Right cardiac atrium (tissue), 5 donors: ENCODE measurements around the gene PRSS27. TPM values are rescaled to one million over a fixed set of nuclear protein-coding genes. Genes with fewer than 3 reads are reported as not detected.

Source experiments
- ATAC-seq, 2 donors: fragments of 200-7000 bp; cut with Tn5 transposase; one replicate each; pipeline versions ENCODE4 v1.8.0 to v1.9.1; 2020; ENCODE audit warnings: moderate library complexity in 2 of 2, mild to moderate bottlenecking in 1 of 2
- DNase-seq, 3 donors: peaks; one replicate each; pipeline ENCODE4 v3.0.0-alpha.2; 2020
- H3K27ac ChIP-seq: one replicate; pipeline ENCODE4 v1.5.1; 2013; ENCODE audit warnings: mild to moderate bottlenecking, low read length, control low read depth, moderate library complexity
- H3K27me3 ChIP-seq: one replicate; pipeline ENCODE4 v1.6.1; 2013; ENCODE audit not compliant: control insufficient read depth, insufficient read depth
- H3K4me1 ChIP-seq: one replicate; pipeline ENCODE4 v1.6.1; 2013; ENCODE audit warnings: low read length; ENCODE audit not compliant: control insufficient read depth, insufficient read depth
- H3K4me3 ChIP-seq: one replicate; pipeline ENCODE4 v1.5.1; 2013; ENCODE audit warnings: low read length, control low read depth
- H3K9me3 ChIP-seq: one replicate; pipeline ENCODE4 v1.6.1; 2013; ENCODE audit warnings: low read length; ENCODE audit not compliant: control insufficient read depth
- WGBS: extraction: QIAGEN DNeasy Blood & Tissue Kit; methylation state at CpG from one replicate; pipeline ENCODE4 v1.1.7; 2013; 5-methylcytosine and 5-hydroxymethylcytosine counted together
- intact Hi-C, 4 donors: fragments of 100-400 bp; cut with DNase I; formaldehyde crosslinking; loops; one replicate each; pipeline versions ENCODE4 v1.11.0 to v1.14.0; 2022 to 2023
- long read RNA-seq, 4 donors: library from polyadenylated mRNA; unstranded; transcript quantifications; one replicate each; pipeline ENCODE4 v2.0.0, GENCODE V29; 2020 to 2021
- polyA plus RNA-seq: library from polyadenylated mRNA; stranded (reverse); fragments of 200-250 nt; gene quantifications from one replicate; pipeline ENCODE4 v1.2.3, GENCODE V29; 2013
- total RNA-seq, 4 donors: library from RNA; stranded (reverse); fragmentation: NEBNext Ultra II Directional; extraction: Animal tissue kit (Norgen Biotek cat#: 25700); gene quantifications; one replicate each; pipeline ENCODE4 v1.2.1, GENCODE V29; 2021
- donor health status: healthy with polysubstance abuse.
- donor health status: DM: no; HTN: yes; CAD: no.
- donor health status: DM: no; HTN: no; CAD: no.
- donor health status: DM: no; HTN: yes; CAD: no; lungs with severe emphysema.
- donor health status: DM: yes; HTN: yes; CAD: no.

The PRSS27 gene
- total RNA-seq, result under 1 TPM; 0.32 to 0.64 (median 0.37) TPM
- 0.25 TPM for polyA plus RNA-seq
- long read RNA-seq, donor 1, result 0 reads
- long read RNA-seq, donor 2, result 0 reads
- long read RNA-seq, donor 3, result 0 reads
- long read RNA-seq, donor 4, result 0 reads

GRCh38 chr16:2720064-2720457, at the start of gene PRSS27:
TSS of gene PRSS27 (minus strand) at chr16:2720224. CDS start at chr16:2720160, 64 bp downstream.
- peak in 1 of 3 donors; percentile 71 for DNase-seq
- Histone ChIP-seq H3K4me3 (peak within 1 kb of the TSS; percentile 75), H3K27me3 (no peaks in the 10 kb centered on the region), H3K9me3 (no peaks in the 10 kb centered on the region), H3K4me1 (no peaks in the 10 kb centered on the region), H3K27ac (peak within 1 kb of the TSS; percentile 14)
- intact Hi-C loops, result no loop called here
- no peak for ATAC-seq
- 84% methylated on average over 26 of the region's 26 CpGs for WGBS

- Histone ChIP-seq H3K9me3 (no peaks in the 10 kb centered on the region), H3K4me3 (no peak overlapping the region), H3K27me3 (no peaks in the 10 kb centered on the region), H3K4me1 (no peaks in the 10 kb centered on the region), H3K27ac (no peak overlapping the region)
- WGBS, result 73% methylated on average over 14 of the region's 14 CpGs
- ATAC-seq, result peak; percentile 8 to 35
- intact Hi-C loops, result no loop called here
- DNase-seq, result no peak
Observed at GRCh38 chr16:2769675-2770056, 49.6 kb upstream of the PRSS27 start.

GRCh38 chr16:2769100-2769529, 49.1 kb upstream of the PRSS27 start:
- Histone ChIP-seq H3K27me3 (no peaks in the 10 kb centered on the region), H3K4me3 (no peak overlapping the region), H3K9me3 (no peaks in the 10 kb centered on the region), H3K27ac (no peak overlapping the region), H3K4me1 (no peaks in the 10 kb centered on the region)
- ATAC-seq (no peak), DNase-seq (no peak)
- WGBS, result 84% methylated on average over 11 of the region's 11 CpGs
- intact Hi-C loops, result no loop called here

GRCh38 chr16:2768403-2769089, 48.5 kb upstream of the PRSS27 start:
- Histone ChIP-seq H3K27ac (no peak overlapping the region), H3K4me3 (no peak overlapping the region), H3K27me3 (no peaks in the 10 kb centered on the region), H3K4me1 (no peaks in the 10 kb centered on the region), H3K9me3 (no peaks in the 10 kb centered on the region)
- 69% methylated on average over 17 of the region's 17 CpGs for WGBS
- DNase-seq (peak in 1 of 3 donors; percentile 66), ATAC-seq (no peak)
- intact Hi-C loops, result no loop called here

- H3K4me3 ChIP-seq, result no peak overlapping the region
- no peaks in the 10 kb centered on the region for H3K9me3 ChIP-seq
- H3K4me1 ChIP-seq, result no peaks in the 10 kb centered on the region
- WGBS, result 66% methylated on average over 14 of the region's 14 CpGs
- no peak overlapping the region for H3K27ac ChIP-seq
- intact Hi-C loops, result no loop called here
- H3K27me3 ChIP-seq, result no peaks in the 10 kb centered on the region
- ATAC-seq, result no peak
- peak in 1 of 3 donors; percentile 38 for DNase-seq
Observed at GRCh38 chr16:2767891-2768290, 47.9 kb upstream of the PRSS27 start.

- no peaks in the 10 kb centered on the region for H3K9me3 ChIP-seq
- H3K4me1 ChIP-seq, result no peaks in the 10 kb centered on the region
- H3K4me3 ChIP-seq, result no peak overlapping the region
- peak in 1 of 3 donors; percentile 57 for DNase-seq
- ATAC-seq, result no peak
- intact Hi-C loops, result no loop called here
- H3K27ac ChIP-seq, result no peak overlapping the region
- H3K27me3 ChIP-seq, result no peaks in the 10 kb centered on the region
- 82% methylated on average over 19 of the region's 19 CpGs for WGBS
Observed at GRCh38 chr16:2767140-2767731, 47.2 kb upstream of the PRSS27 start.

- intact Hi-C loops, result no loop called here
- H3K4me1 ChIP-seq, result no peaks in the 10 kb centered on the region
- WGBS, result 94% methylated on average over 44 of the region's 44 CpGs
- DNase-seq, result peak in 1 of 3 donors; percentile 61
- no peaks in the 10 kb centered on the region for H3K9me3 ChIP-seq
- H3K27me3 ChIP-seq, result no peaks in the 10 kb centered on the region
- H3K27ac ChIP-seq, result no peak overlapping the region
- no peak for ATAC-seq
- no peak overlapping the region for H3K4me3 ChIP-seq
Observed at GRCh38 chr16:2766430-2767139, 46.6 kb upstream of the PRSS27 start.

- no peak overlapping the region for H3K27ac ChIP-seq
- H3K9me3 ChIP-seq, result no peaks in the 10 kb centered on the region
- H3K27me3 ChIP-seq, result no peaks in the 10 kb centered on the region
- H3K4me3 ChIP-seq, result no peak overlapping the region
- intact Hi-C loops, result no loop called here
- no peaks in the 10 kb centered on the region for H3K4me1 ChIP-seq
- DNase-seq (peak in 2 of 3 donors; percentile 49 to 55), ATAC-seq (no peak)
- WGBS, result 98% methylated on average over 73 of the region's 73 CpGs
Observed at GRCh38 chr16:2765462-2766404, 45.7 kb upstream of the PRSS27 start.

GRCh38 chr16:2764718-2765117, 44.7 kb upstream of the PRSS27 start:
- Histone ChIP-seq H3K4me3 (no peak overlapping the region), H3K27ac (no peak overlapping the region), H3K4me1 (no peaks in the 10 kb centered on the region), H3K9me3 (no peaks in the 10 kb centered on the region), H3K27me3 (no peaks in the 10 kb centered on the region)
- ATAC-seq, result no peak
- DNase-seq, result peak in 2 of 3 donors; percentile 3 to 4
- WGBS, result 97% methylated on average over 9 of the region's 9 CpGs
- intact Hi-C loops, result no loop called here

GRCh38 chr16:2763173-2763572, 43.1 kb upstream of the PRSS27 start:
- H3K4me3 ChIP-seq, result no peak overlapping the region
- no peaks in the 10 kb centered on the region for H3K9me3 ChIP-seq
- no peak for ATAC-seq
- intact Hi-C loops, result no loop called here
- DNase-seq, result peak in 1 of 3 donors; percentile 10
- WGBS, result 92% methylated on average over 6 of the region's 6 CpGs
- H3K27ac ChIP-seq, result no peak overlapping the region
- no peaks in the 10 kb centered on the region for H3K4me1 ChIP-seq
- no peaks in the 10 kb centered on the region for H3K27me3 ChIP-seq
